Frontal cortex (tissue), 4 donors: ENCODE data around the gene MRRF. TPM values are rescaled to one million over a fixed set of nuclear protein-coding genes. Genes with fewer than 3 reads are reported as not detected.
"Not testable (repeated sequence)": the region's sequence is repeated elsewhere in the genome, so short reads cannot be mapped to it uniquely, and the experiment has no call there.

Experiments
- DNase-seq, 2 donors: peaks; one replicate each; pipeline ENCODE4 v3.0.0; 2012; ENCODE audit warnings: low spot score in 2 of 2
- FAIRE-seq: peaks from 2 replicates; lab custom pipeline; 2012; peaks lifted over from hg19 to GRCh38; lab: Jason Lieb, UNC
- total RNA-seq: library from RNA; depleted of rRNA; stranded (reverse); fragments of >200 nt; gene quantifications from one replicate; pipeline ENCODE4 v1.2.3, GENCODE V29; 2014
- donor health status: control.
- donor health status: control.
- donor health status: control.

Gene MRRF
- total RNA-seq, 1 donor from 2014 or later, result 24.5 TPM

DNA sequence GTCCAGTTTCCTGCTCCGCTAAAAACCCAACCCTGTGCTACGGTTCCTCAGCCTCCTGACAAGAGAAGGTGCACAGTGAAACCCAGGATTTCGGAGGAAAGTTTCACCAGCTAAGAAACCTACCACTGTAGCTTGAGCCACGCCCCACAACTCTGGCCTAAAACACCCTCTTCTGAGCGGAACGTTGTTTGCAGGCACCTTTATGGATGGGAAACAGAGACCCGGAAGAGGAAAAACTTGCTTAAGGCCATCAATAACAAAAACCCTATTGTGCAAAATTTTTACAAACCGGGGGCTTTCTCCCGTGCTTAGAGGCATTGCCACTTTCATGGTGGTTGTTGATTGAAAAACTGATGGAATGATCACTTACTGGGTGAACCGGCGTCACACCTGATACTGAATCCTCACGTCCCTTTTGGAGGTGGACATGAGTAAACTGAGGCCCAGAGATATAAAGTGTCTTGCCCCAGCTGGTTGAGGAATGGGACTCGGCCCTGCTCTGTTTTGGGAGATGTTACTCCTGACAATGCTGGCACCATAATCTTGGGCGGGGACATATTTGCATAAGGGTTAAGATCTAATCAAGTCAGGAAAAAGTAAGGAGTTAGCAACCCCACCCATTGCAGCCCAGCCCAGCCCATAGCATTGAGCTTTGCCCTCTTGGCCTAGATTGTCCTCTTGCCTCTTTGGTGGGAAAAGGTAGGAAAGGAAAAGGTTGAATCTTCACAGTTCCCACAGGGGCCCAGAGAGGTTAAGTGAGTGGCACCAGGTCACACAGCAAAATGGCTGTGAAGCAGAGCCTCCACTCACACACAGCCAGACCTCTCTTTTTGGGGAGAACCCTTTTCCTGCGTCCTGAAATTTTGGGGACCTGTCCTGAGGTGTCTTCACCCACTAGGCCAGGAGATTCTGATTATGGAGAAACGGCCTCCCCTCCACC, 82.9 kb downstream of the MRRF start:
- DNase-seq (no peak), FAIRE-seq (no peak)

DNA sequence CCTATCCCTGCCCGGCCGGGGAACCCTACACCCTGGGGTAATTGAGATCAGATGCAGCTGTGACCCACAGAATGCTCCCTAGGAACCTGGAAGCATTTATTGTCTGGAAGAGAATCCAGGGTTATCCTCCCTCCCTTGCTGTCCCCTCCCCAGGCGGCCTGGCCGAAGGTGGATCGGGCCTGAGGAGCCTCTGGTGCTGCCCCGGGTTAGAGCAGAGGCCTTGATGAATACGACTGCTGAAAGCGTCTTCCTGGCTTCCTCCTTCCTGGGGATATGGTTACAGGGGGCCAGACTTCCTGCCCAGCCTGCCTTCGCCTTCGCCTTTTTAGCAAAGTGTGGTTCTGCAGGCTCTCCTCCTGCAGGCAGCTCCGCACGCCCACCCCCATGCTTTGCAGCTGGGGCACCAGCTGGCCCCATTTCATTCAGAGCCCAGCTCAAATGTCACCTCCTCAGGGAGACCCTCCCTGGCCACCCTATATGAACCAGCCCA, 83.7 kb downstream of the MRRF start:
- no peak for FAIRE-seq
- no peak for DNase-seq

DNA sequence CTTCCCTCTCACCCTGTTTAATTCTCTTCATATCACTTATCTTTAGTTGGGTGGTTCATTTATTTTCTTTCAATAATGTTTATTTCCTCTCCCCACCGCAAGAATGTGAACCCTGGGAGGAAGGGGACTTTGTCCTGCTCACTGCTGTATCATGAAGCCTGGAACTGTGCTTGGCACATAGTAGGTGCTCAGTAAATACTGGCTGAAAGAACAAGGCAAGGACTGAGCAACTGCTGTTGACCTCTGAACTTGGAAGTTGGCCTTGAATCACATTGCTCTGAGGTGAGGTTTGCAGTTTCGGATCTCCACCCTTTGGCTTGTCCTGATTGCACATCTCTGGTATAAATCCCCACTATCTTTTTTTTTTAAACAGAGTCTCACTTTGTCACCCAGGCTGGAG, 84.1 kb downstream of the MRRF start:
- DNase-seq (no peak), FAIRE-seq (no peak)

DNA sequence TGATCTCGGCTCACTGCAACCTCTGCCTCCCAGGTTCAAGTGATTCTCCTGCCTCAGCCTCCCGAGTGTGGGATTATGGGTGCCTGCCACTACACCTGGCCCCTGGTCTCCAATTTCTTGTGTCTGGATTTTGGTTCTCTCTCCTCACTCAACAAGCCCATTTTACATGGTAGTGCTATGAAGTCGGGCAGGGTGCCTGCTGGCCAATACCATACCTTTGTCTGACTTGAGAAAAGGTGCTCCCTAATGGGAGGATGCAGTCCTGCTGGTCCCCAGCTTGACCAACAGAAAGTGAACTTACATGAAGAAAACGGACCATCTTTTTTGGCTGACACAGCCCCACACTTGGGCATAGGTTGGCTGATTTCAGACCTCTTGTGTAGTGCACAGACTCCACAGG, 84.5 kb downstream of the MRRF start:
- DNase-seq (no peak), FAIRE-seq (no peak)

DNA sequence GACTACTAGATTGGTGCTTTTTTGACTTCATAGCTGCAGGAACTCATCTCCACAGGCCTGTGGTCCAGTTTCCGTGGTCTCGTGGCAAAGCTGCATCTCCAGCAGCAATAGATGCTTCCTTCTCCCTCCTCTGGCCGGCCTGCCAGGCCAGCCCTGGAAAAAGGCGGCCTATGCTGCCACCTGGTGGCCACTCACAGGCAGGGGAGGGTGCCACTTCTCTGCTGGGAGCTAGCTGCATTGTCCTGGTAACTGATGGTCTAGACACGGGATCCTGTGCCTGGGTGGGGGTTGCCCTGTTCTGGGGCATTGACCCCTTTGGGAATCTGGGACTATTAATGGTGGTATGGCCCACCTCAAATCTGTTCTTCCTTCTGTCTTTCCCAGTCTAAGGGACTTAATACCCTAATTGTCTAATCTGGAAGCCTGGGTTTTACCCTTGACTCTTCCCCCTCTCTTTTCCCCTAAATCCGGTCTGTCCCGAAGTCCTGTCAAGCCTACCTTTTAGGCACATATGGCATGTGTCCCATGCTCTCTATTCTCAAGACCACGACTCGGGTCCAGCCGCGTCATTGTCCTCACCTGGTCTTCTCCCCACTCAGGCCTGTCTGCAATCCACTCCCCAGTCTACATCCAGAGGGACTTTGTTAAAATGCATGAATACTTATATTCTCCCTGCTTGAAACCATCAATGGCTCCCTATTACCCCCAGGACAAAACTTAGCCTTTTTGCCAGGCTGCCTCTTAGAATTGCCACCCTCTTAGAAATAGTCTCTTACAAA, 86.1 kb downstream of the MRRF start:
- peak; percentile 83 for DNase-seq
- FAIRE-seq, result no peak

DNA sequence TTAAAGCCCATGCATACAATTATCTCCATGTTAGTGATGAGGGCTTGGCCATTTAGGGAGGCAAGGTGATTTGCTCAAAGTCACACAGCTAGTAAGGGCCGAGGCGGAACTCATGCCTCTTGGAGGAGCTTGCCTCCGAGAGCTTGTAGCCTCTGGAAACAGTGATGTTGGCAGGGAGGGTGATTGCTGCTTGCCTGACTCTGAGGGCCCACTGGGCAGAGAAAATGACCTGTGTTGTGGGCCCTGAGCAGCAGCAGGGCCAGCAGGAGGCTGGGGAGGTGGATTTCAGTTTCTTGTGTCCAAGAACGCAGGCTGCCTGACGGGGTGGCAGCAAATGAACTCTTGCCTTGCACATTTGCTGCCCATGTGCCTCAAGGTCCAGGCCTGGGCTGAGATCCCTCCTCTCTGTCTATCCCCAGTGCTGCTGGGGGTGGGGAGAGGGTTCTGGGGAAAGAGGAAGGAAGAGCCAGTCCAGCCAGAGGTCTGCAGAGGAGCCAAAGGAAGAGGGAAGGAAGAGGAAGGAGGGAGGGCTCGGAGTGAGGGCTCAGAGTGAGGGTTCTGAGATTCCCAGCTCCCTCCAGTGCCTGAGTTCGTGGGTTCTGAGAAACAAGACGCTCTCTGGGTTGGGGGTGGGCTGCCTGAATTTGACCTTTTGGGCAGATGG, 90.0 kb downstream of the MRRF start:
- DNase-seq (no peak), FAIRE-seq (no peak)

DNA sequence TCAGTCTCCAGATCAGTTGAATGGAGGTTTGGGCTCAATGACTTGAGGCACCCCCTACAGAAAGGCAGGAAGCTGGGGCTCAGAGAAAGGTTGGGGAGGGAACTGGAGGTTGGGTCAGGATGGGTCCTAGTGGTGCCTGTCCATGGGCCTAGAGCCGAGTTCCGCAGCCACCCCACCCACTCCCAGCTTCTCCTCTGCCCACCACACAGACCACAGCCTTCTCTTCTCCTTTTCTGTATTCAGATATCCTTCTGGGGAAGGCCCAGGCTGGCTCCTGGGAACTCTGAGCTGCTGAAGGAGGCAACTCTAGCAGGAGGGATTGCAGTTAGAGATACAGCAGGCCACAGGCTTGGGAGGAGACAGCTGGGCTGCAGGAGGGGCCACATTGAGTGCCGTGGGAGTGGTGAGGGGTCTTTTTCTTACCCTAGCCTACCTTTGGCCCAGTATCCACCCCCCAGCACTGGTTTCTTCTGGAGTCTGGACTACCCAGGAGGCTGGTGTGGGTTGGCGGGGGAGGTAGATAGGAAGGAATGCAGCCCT, 90.7 kb downstream of the MRRF start:
- DNase-seq, result no peak
- no peak for FAIRE-seq

DNA sequence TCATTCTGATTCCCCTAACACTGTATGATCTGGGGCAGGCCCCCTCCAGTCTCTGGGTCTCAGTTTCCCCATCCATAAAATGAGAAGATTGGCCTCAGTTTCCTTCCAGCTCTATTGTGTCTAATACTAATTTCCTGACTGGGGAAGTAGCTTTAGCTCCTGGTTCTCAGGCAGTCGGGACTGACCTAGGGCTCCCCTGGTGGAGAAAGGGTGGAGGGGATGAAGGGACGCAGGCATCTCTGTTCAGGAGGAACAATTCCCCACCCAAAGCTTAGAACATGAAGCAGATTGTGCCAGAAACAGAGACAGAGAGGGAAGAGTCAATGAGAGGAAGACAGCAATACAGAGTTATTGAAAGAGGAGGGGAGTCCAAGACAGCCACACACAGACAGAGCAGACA, 91.9 kb downstream of the MRRF start:
- FAIRE-seq (no peak), DNase-seq (no peak)

DNA sequence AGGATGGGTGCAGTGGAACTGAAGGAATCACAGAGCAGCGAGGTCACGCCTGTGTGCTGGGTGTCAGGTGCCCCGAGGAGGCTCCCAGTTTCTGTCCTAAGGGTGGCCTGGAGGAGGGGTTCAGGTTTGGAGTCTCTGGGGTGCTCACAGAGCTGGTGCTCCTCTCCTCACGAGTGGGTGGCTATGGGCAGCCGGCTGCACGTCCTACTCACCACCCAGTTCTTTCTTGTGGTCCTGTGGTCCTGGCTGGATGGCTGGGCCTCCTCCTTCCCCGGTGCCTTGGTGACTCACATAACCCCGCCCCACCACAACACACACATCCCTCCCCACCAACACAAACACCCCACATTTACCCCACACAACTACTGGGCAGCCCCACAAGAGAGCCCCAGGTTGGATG, 96.2 kb downstream of the MRRF start:
- FAIRE-seq (no peak), DNase-seq (no peak)

DNA sequence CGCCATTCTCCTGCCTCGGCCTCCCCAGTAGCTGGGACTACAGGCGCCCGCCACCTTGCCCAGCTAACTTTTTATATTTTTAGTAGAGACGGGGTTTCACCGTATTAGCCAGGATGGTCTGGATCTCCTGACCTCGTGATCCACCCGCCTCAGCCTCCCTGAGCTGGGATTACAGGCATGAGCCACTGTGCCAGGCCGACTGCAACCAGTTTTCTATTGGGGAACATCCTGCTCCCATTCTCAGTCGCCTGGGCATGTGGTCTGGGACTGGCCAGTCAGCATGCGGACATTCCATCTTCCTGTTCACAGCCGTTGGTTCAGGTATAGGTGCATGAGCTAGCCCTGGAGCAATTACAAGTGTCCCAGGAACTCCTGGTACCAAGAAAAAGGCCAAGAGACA, 98.4 kb downstream of the MRRF start:
- DNase-seq, FAIRE-seq: not testable (repeated sequence)

DNA sequence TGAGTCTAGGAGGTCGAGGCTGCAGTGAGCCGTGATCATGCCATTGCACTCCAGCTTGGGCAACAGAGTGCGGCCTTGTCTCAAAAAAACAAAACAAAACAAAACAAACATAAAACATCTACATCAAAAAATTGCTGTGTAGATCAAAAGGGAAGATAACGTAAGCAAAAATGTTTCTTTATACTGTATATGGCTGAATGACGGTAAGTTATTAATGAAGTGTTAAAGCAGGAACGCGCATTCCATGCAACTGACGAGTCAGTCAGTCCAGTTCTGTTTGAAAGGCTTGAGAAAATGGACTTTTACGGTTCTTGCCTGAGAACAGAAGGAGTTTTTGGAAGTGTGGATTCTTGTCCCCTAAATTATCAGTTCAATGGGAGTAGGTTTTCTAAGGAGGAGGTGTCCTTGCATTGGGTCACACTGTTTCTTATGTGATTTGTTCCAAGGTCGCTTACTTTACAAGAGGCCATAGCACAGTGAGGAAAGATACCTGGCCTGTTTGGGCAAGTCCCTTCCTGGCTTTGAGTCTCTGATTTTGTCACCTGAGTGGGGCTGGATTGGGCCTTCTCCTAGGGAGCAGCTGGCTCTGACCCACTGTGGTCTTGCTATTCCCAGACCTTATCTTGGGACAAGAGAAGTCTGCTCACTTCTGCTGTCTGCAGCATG, 99.6 kb downstream of the MRRF start:
- DNase-seq (no peak), FAIRE-seq (no peak)

DNA sequence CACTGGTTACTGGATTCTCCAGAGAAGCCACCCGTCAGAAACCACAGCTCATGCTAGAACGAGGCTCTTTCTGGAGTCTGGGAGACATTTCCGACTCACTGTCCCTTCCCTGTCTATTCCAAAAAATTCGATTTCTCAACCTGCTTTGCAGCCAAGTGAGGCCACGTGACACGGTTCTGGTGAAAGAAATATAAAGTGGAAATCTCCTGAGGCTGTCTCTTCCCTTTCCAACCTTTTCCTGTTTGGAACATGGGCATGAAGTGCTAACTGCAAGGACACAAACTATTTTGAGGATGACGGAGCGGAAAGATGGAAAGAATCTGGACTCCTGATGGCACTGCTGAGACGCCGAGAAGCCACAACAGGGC, 100.1 kb downstream of the MRRF start:
- no peak for FAIRE-seq
- no peak for DNase-seq

DNA sequence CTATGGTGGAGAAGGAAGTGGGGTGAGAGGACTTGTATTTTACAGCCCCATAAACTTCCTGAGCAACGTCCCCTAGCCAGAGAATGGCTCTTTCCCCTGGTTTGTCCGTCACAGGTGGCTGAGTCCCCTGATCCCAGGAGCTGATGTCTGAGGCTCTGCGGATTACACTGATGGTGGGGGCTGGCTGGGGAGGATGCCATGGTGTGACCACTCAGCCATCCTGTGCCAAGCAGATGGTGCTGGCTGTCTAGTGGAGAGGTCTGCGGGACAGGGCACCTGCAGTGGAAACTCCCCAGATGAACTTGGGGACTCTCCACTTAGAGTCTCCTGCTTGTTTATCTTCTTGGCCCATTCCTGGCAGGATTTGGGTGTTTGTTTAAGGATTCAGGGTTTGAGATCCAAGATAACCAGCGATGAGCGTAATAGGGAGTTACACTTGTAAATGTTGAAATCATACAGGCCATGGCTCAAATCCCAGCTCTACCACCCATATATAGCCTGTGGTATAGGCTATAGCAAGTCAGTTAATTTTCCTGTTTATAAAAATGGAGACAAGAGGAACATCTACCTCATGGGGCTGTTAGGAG, 101.5 kb downstream of the MRRF start:
- FAIRE-seq, result no peak
- DNase-seq, result no peak

DNA sequence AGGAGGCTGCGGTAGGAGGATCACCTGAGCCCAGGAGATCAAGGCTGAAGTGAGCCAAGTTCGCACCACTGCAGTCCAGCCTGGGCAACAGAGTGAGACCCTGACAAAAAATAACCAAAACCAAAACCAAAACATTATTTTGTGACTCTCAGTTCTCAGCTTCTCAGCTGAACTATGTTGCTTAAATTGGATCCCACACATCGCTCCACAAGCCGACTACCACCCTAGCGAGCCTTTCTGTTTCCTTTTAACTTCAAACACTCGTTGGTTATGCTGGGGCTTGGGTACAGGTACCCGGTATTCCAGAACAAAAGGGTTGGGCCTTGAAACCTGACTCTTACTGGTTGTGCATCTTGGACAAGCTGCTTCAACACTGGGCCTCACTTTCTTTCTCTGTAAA, 102.4 kb downstream of the MRRF start:
- FAIRE-seq (no peak), DNase-seq (no peak)

DNA sequence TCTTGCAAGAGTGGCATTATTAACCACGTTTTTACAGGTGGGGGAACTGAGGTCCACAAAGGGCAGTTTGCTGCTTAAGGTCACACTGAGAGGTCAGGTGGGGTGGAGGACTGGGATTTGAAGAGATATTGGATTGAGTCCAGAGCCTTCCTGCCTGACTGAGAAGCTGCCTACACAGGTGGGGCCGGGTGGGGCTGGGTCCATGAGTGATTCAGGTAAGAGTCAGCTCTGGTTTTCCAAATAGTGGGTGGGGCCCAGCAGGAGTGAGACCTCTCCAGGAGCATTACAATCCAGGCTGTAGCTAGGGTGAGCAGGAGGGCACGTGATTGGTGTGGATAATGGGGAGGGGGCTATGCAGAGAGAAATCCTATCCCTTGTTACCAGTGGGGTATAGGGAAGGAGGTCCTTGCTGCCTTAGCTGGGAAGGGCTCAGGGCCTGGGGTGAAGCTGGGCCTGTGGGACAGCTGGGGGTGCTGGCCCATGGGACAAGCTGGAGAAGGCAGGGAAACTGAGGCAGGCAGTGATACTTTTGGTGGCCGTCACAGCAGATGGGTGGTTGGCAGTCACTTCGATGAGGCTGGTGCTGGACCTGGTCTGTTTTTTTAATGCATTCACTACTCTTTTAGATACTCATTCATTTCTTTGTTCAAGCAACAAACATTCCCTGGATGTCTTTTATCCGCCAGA, 103.2 kb downstream of the MRRF start:
- DNase-seq (no peak), FAIRE-seq (no peak)

DNA sequence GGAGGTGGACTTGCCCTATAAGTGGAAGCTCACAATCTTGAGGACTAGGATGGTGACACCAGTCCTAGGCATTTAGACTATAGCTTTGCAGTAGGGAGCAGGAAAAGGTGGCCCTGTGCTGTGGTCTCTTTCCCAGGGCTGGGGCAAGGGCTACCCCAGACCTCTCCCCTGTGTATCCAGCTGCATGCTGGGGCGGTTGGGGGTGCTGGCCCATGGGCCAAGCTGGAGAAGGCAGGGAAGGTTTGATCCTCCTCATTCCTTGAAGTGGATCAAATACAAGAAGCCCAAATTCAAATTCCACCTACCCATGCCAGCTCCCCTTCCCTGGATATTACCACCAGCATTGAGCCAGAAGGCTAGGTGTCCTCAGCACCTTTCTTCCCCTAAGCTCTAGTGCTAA, 104.0 kb downstream of the MRRF start:
- DNase-seq (no peak), FAIRE-seq (no peak)

DNA sequence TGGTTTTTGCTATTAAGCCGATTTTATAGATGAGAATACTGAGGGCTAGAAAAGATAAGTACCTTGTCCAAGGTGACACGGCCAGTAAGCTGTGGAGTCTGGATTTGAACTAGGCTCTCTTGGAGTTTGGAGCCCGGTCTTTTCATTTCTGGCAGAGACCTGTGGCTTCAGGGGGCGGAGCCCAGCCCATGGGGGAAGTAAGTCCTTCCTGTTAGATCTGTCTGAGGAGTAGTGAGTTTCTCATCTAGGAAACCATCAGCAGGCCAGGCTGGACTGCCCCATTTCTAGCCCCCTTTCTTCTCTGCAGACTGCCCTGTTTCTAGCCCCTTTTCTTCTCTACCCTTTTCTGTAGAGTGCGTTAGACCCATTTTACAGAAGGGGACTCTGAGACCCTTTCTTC, 105.6 kb downstream of the MRRF start:
- no peak for FAIRE-seq
- DNase-seq, result no peak

DNA sequence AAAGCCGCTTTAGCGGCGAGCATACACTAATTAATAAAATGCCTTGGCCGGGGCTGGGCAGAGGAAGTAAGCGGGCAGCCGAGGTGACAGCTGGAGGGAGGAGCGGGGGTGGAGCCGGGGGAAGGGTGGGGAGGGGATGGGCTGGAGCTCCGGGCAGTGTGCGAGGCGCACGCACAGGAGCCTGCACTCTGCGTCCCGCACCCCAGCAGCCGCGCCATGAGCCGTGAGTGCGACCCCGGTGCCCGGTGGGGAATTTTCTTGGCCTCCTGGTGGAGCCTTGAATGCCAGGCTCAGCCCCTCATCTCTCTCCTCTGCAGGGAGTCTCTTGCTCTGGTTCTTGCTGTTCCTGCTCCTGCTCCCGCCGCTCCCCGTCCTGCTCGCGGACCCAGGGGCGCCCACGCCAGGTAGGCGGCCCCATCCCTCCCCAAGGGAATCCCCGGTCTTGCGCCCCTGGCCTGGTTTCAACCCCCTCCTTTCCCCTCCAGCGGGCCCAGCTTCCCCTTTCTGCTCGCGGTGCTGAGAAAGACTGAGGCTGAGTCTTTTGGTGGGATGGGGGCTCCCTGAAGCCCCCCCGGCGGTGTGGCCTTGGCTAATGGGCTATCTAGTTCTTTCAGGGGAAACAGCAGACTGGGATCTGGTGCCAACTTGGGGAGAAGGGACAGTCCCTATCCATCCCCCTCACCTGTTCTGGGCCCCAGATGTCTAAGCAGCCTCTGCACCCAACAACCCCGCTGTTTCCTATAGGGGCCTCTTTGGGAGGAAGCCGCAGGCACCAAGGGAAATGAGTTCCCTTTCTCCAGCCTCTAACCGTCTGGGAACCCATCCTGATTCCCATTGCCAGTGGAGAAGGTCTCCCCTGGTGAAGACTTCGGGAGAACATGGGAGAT, 106.4 kb downstream of the MRRF start, which contains the start of gene PTGS1:
TSS of gene PTGS1 (plus strand) at position 156 of the 887 bp plus-strand sequence. CDS start at position 217, 61 bp downstream.
- DNase-seq (peak in 1 of 2 donors; percentile 53), FAIRE-seq (no peak)
